HG03025 (cell line): Measurements from ENCODE around the gene TOP3B.

Experiments
- ATAC-seq: cut with Tn5 transposase; IDR thresholded peaks from one replicate; pipeline ENCODE4 v1.9.1; 2021; ENCODE audit warnings: mild to moderate bottlenecking, moderate library complexity; ENCODE audit not compliant: unreplicated experiment, low FRiP score

Gene TOP3B

GRCh38 chr22:21964918-21965484, 17.6 kb downstream of the TOP3B start:
- ATAC-seq = no peak

GRCh38 chr22:21964234-21964633, 18.4 kb downstream of the TOP3B start:
- ATAC-seq = no peak

- ATAC-seq = no peak
Measured at GRCh38 chr22:21963790-21964211, 18.8 kb downstream of the TOP3B start.

- ATAC-seq = no peak
Measured at GRCh38 chr22:21963286-21963685, 19.3 kb downstream of the TOP3B start.

GRCh38 chr22:21962655-21962949, 20.0 kb downstream of the TOP3B start:
- ATAC-seq = no peak

- no peak for ATAC-seq
Measured at GRCh38 chr22:21961886-21962654, 20.5 kb downstream of the TOP3B start.

- ATAC-seq = no peak
Measured at GRCh38 chr22:21961127-21961867, 21.3 kb downstream of the TOP3B start.

- ATAC-seq = no peak
Measured at GRCh38 chr22:21960200-21961126, 22.1 kb downstream of the TOP3B start.

- no peak for ATAC-seq
Measured at GRCh38 chr22:21959274-21960074, 23.1 kb downstream of the TOP3B start.

- no peak for ATAC-seq
Measured at GRCh38 chr22:21958360-21959273, 24.0 kb downstream of the TOP3B start.

- ATAC-seq = no peak
Measured at GRCh38 chr22:21952586-21953571, 29.7 kb downstream of the TOP3B start, which contains the start of gene PPM1F. Gene PPM1F (minus strand): TSS chr22:21952848. CDS start chr22:21946048, 6,800 bp downstream.

- ATAC-seq = no peak
Measured at GRCh38 chr22:21951931-21952465, 30.6 kb downstream of the TOP3B start.

GRCh38 chr22:21951062-21951461, 31.5 kb downstream of the TOP3B start:
- no peak for ATAC-seq

GRCh38 chr22:21949948-21950347, 32.6 kb downstream of the TOP3B start:
- no peak for ATAC-seq

GRCh38 chr22:21949569-21949918, 33.0 kb downstream of the TOP3B start:
- ATAC-seq = no peak

GRCh38 chr22:21948824-21949568, 33.6 kb downstream of the TOP3B start:
- ATAC-seq = no peak

GRCh38 chr22:21948390-21948789, 34.2 kb downstream of the TOP3B start:
- no peak for ATAC-seq
